Endodermal cell (in vitro differentiated cells): ENCODE measurements around the gene NFIX. TPM values are rescaled to one million over a fixed set of nuclear protein-coding genes. Genes with fewer than 3 reads are reported as not detected.
A peak's percentile ranks its signal among the peaks of the same experiment; 100 is the strongest.

Source experiments
- DNase-seq: peaks from one replicate; pipeline ENCODE4 v3.0.0-alpha.2; 2017
- H3K27ac ChIP-seq: 2 replicates; pipeline ENCODE4 v1.5.1; 2013; ENCODE audit warnings: mild to moderate bottlenecking, low read depth, low read length, moderate library complexity
- H3K27me3 ChIP-seq: 2 replicates; pipeline ENCODE4 v1.6.1; 2013; ENCODE audit warnings: mild to moderate bottlenecking, low read length, moderate library complexity; ENCODE audit not compliant: insufficient read depth, control insufficient read depth, poor library complexity, severe bottlenecking
- H3K36me3 ChIP-seq: 2 replicates; pipeline ENCODE4 v1.7.0; 2013; ENCODE audit warnings: mild to moderate bottlenecking, low read length, moderate library complexity; ENCODE audit not compliant: control insufficient read depth, insufficient read depth
- H3K4me1 ChIP-seq: one replicate; pipeline ENCODE4 v1.7.0; 2013; ENCODE audit warnings: low read length; ENCODE audit not compliant: control insufficient read depth, insufficient read depth
- H3K4me3 ChIP-seq: 2 replicates; pipeline ENCODE4 v1.5.1; 2013; ENCODE audit warnings: mild to moderate bottlenecking, low read length, moderate library complexity
- H3K9ac ChIP-seq: 2 replicates; pipeline ENCODE4 v1.6.1; 2013; ENCODE audit warnings: mild to moderate bottlenecking, low read length, moderate library complexity; ENCODE audit not compliant: poor library complexity, severe bottlenecking; ENCODE audit errors: extremely low read depth
- H3K9me3 ChIP-seq: 2 replicates; pipeline ENCODE4 v1.6.1; 2013; ENCODE audit warnings: mild to moderate bottlenecking, low read length, moderate library complexity; ENCODE audit not compliant: control insufficient read depth
- H3K27ac Mint-ChIP-seq: 2 replicates; pipeline ENCODE4 v1.8.0; 2020; ENCODE audit warnings: mixed read lengths
- H3K27me3 Mint-ChIP-seq: 2 replicates; pipeline ENCODE4 v1.8.0; 2021; ENCODE audit warnings: mild to moderate bottlenecking, mixed read lengths; ENCODE audit not compliant: insufficient read depth
- H3K36me3 Mint-ChIP-seq: 2 replicates; pipeline ENCODE4 v1.8.0; 2020; ENCODE audit warnings: low read depth, mixed read lengths
- H3K4me1 Mint-ChIP-seq: 2 replicates; pipeline ENCODE4 v1.8.0; 2020; ENCODE audit warnings: mixed read lengths
- H3K4me3 Mint-ChIP-seq: 2 replicates; pipeline ENCODE4 v1.8.0; 2020; ENCODE audit warnings: mild to moderate bottlenecking, moderate library complexity, mixed read lengths
- H3K9me3 Mint-ChIP-seq: 2 replicates; pipeline ENCODE4 v1.8.0; 2020; ENCODE audit warnings: mild to moderate bottlenecking, mixed read lengths
- CTCF ChIP-seq: fragments of 200-600 bp; sonication (generic); conservative IDR thresholded peaks from 2 replicates; pipeline ENCODE4 v1.5.0; 2021; ENCODE audit warnings: antibody characterized with exemption, mild to moderate bottlenecking
- WGBS, 2 experiments: methylation state at CpG; one replicate each; pipeline versions ENCODE4 v1.1.5 to v1.1.7; 2013; ENCODE audit warnings: missing lambda C conversion rate in 2 of 2, mixed read lengths in 1 of 2; ENCODE audit not compliant: insufficient coverage in 1 of 2, insufficient read length in 1 of 2; 5-methylcytosine and 5-hydroxymethylcytosine counted together
- total RNA-seq, 2 donors: library from RNA; stranded (reverse); fragmentation: NEBNext Ultra II Directional in 1 of 2; extraction: Animal tissue kit (Norgen Biotek cat#: 25700) in 1 of 2; gene quantifications; 2 replicates in 1 of 2; 3 replicates in 1 of 2; pipeline ENCODE4 v1.2.1, GENCODE V29; 2021

The NFIX gene
- total RNA-seq, 2 donors from 2014 or later = 0.22 to 0.40 TPM

GRCh38 chr19:13135068-13136062 is 140.1 kb downstream of the NFIX start:
- WGBS, 2 experiments = 96 to 97% methylated on average over 53 to 60 of the region's 60 CpGs
- peaks cover 49% of the 10 kb centered on the region for H3K36me3 Mint-ChIP-seq

GRCh38 chr19:13137290-13137794 is 142.1 kb downstream of the NFIX start:
- H3K27me3 ChIP-seq = no peaks in the 10 kb centered on the region
- no peak overlapping the region for H3K9ac ChIP-seq
- H3K36me3 Mint-ChIP-seq = peaks cover 46% of the 10 kb centered on the region
- H3K4me1 ChIP-seq = no peaks in the 10 kb centered on the region
- no peaks in the 10 kb centered on the region for H3K9me3 Mint-ChIP-seq
- H3K36me3 ChIP-seq = peaks cover 50% of the 10 kb centered on the region
- H3K4me3 Mint-ChIP-seq = no peak overlapping the region
- DNase-seq = no peak
- peaks cover 6% of the 10 kb centered on the region for H3K4me1 Mint-ChIP-seq
- H3K27ac ChIP-seq = no peak overlapping the region
- no peak overlapping the region for H3K4me3 ChIP-seq
- 95 to 96% methylated on average over 25 to 28 of the region's 28 CpGs for WGBS, 2 experiments
- TF ChIP-seq CTCF = no peak
- no peak overlapping the region for H3K27ac Mint-ChIP-seq
- H3K27me3 Mint-ChIP-seq = peaks cover 2% of the 10 kb centered on the region
- no peaks in the 10 kb centered on the region for H3K9me3 ChIP-seq

More at GRCh38 chr19:13135068-13136062, 140.1 kb downstream of the NFIX start:
- no peaks in the 10 kb centered on the region for H3K27me3 Mint-ChIP-seq
- H3K9me3 ChIP-seq = no peaks in the 10 kb centered on the region
- no peak overlapping the region for H3K9ac ChIP-seq
- no peaks in the 10 kb centered on the region for H3K9me3 Mint-ChIP-seq
- H3K4me1 Mint-ChIP-seq = peaks cover 6% of the 10 kb centered on the region
- no peaks in the 10 kb centered on the region for H3K4me1 ChIP-seq
- peaks cover 62% of the 10 kb centered on the region for H3K36me3 ChIP-seq
- DNase-seq = no peak
- no peaks in the 10 kb centered on the region for H3K27me3 ChIP-seq
- no peak overlapping the region for H3K4me3 ChIP-seq
- no peak overlapping the region for H3K27ac ChIP-seq
- no peak for TF ChIP-seq CTCF
- H3K27ac Mint-ChIP-seq = no peak overlapping the region
- no peak overlapping the region for H3K4me3 Mint-ChIP-seq

- H3K27ac ChIP-seq = no peak overlapping the region
- Mint-ChIP-seq H3K27me3 (peaks cover 2% of the 10 kb centered on the region), H3K4me1 (peaks cover 6% of the 10 kb centered on the region), H3K4me3 (no peak overlapping the region), H3K9me3 (no peaks in the 10 kb centered on the region), H3K36me3 (peaks cover 36% of the 10 kb centered on the region), H3K27ac (peak overlapping the region; percentile 39)
- no peaks in the 10 kb centered on the region for H3K9me3 ChIP-seq
- H3K36me3 ChIP-seq = peaks cover 43% of the 10 kb centered on the region
- TF ChIP-seq CTCF = no peak
- no peak overlapping the region for H3K9ac ChIP-seq
- DNase-seq = no peak
- WGBS, 2 experiments = 88 to 94% methylated on average over 8 to 40 of the region's 40 CpGs
- no peaks in the 10 kb centered on the region for H3K27me3 ChIP-seq
- H3K4me1 ChIP-seq = no peaks in the 10 kb centered on the region
- H3K4me3 ChIP-seq = no peak overlapping the region
Measured at GRCh38 chr19:13138171-13138915, 143.1 kb downstream of the NFIX start.
